ENCODE results near the gene ACSL3.
"Not testable (repeated sequence)": the region's sequence is repeated elsewhere in the genome, so short reads cannot be mapped to it uniquely, and the experiment has no call there.

ACSL3 gene

DNA sequence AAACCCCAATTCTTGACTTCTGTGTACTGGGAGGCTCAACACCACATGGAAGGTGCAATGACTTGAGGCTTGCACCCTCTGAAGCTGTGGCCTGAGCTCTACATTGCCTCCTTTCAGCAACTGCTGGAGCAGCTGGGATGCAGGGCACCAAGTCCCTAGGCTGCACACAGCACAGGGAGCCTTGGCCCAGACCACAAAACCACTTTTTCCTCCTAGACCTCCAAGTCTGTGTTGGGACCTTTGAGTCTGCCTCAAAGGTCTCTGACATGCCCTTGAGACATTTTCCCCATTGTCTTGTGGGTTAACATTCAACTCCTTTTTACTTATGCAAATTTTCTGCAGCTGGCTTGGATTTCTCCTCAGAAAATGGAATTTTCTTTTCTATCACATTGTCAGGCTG lies 128.6 kb downstream of the ACSL3 start:
- no peak for TF ChIP-seq ZFX (IDR thresholded peaks at IDR 0.05; ENCODE audit: borderline replicate concordance)
- TF ChIP-seq, protein P1, sequence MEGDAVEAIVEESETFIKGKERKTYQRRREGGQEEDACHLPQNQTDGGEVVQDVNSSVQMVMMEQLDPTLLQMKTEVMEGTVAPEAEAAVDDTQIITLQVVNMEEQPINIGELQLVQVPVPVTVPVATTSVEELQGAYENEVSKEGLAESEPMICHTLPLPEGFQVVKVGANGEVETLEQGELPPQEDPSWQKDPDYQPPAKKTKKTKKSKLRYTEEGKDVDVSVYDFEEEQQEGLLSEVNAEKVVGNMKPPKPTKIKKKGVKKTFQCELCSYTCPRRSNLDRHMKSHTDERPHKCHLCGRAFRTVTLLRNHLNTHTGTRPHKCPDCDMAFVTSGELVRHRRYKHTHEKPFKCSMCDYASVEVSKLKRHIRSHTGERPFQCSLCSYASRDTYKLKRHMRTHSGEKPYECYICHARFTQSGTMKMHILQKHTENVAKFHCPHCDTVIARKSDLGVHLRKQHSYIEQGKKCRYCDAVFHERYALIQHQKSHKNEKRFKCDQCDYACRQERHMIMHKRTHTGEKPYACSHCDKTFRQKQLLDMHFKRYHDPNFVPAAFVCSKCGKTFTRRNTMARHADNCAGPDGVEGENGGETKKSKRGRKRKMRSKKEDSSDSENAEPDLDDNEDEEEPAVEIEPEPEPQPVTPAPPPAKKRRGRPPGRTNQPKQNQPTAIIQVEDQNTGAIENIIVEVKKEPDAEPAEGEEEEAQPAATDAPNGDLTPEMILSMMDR (IDR thresholded peaks at IDR 0.05) = no peak
- H3K27ac ChIP-seq = no peak overlapping the region

- not testable (repeated sequence) for H3K27ac ChIP-seq
Measured at GRCh38 chr2:222990206-222990605, 129.4 kb downstream of the ACSL3 start.

GRCh38 chr2:222992137-222992536 lies 131.3 kb downstream of the ACSL3 start:
- no peak overlapping the region for H3K27ac ChIP-seq

More at GRCh38 chr2:222992137-222992536, 131.3 kb downstream of the ACSL3 start:
- no peak for TF ChIP-seq ZFX (IDR thresholded peaks at IDR 0.05; ENCODE audit: borderline replicate concordance)
- TF ChIP-seq, protein P1 (IDR thresholded peaks at IDR 0.05) = no peak
